ENCODE results near the gene NPC1.
"Not testable (repeated sequence)": the region's sequence is repeated elsewhere in the genome, so short reads cannot be mapped to it uniquely, and the experiment has no call there.

The NPC1 gene

GRCh38 chr18:23619388-23619881 is 33.1 kb upstream of the NPC1 start:
- TF ChIP-seq CTCF (IDR thresholded peaks at IDR 0.05; ENCODE audit: control insufficient read depth, extremely low read depth, insufficient read depth), result no peak
- DNase-seq (ENCODE audit: low read depth), result no peak
- H3K4me3 ChIP-seq (ENCODE audit: low read depth, low read length), result no peak overlapping the region

GRCh38 chr18:23618862-23619387 is 32.6 kb upstream of the NPC1 start:
- no peak for TF ChIP-seq CTCF (IDR thresholded peaks at IDR 0.05; ENCODE audit: control insufficient read depth, extremely low read depth, insufficient read depth)
- H3K4me3 ChIP-seq (ENCODE audit: low read depth, low read length), result no peak overlapping the region
- DNase-seq (ENCODE audit: low read depth), result no peak

GRCh38 chr18:23617412-23618014 is 31.2 kb upstream of the NPC1 start:
- no peak overlapping the region for H3K4me3 ChIP-seq (ENCODE audit: low read depth, low read length)
- no peak for DNase-seq (ENCODE audit: low read depth)
- TF ChIP-seq CTCF (IDR thresholded peaks at IDR 0.05; ENCODE audit: control insufficient read depth, extremely low read depth, insufficient read depth), result no peak

GRCh38 chr18:23616258-23616657 is 30.0 kb upstream of the NPC1 start:
- DNase-seq (ENCODE audit: low read depth), result no peak
- TF ChIP-seq CTCF (IDR thresholded peaks at IDR 0.05; ENCODE audit: control insufficient read depth, extremely low read depth, insufficient read depth), result no peak
- no peak overlapping the region for H3K4me3 ChIP-seq (ENCODE audit: low read depth, low read length)

- no peak overlapping the region for H3K4me3 ChIP-seq (ENCODE audit: low read depth, low read length)
- no peak for TF ChIP-seq CTCF (IDR thresholded peaks at IDR 0.05; ENCODE audit: control insufficient read depth, extremely low read depth, insufficient read depth)
- DNase-seq (ENCODE audit: low read depth), result no peak
Observed at GRCh38 chr18:23614891-23615290, 28.6 kb upstream of the NPC1 start.

GRCh38 chr18:23614413-23614812 is 28.1 kb upstream of the NPC1 start:
- TF ChIP-seq CTCF (IDR thresholded peaks at IDR 0.05; ENCODE audit: control insufficient read depth, extremely low read depth, insufficient read depth), result no peak
- no peak for DNase-seq (ENCODE audit: low read depth)
- H3K4me3 ChIP-seq (ENCODE audit: low read depth, low read length), result no peak overlapping the region

GRCh38 chr18:23613091-23613475 is 26.8 kb upstream of the NPC1 start:
- not testable (repeated sequence) for H3K4me3 ChIP-seq (ENCODE audit: low read depth, low read length); DNase-seq (ENCODE audit: low read depth)
